ENCODE results near the gene ACOXL. TPM values are rescaled to one million over a fixed set of nuclear protein-coding genes. Genes with fewer than 3 reads are reported as not detected.

ACOXL gene
- total RNA-seq, 1 donor from 2014 or later, result 0.20 TPM

DNA sequence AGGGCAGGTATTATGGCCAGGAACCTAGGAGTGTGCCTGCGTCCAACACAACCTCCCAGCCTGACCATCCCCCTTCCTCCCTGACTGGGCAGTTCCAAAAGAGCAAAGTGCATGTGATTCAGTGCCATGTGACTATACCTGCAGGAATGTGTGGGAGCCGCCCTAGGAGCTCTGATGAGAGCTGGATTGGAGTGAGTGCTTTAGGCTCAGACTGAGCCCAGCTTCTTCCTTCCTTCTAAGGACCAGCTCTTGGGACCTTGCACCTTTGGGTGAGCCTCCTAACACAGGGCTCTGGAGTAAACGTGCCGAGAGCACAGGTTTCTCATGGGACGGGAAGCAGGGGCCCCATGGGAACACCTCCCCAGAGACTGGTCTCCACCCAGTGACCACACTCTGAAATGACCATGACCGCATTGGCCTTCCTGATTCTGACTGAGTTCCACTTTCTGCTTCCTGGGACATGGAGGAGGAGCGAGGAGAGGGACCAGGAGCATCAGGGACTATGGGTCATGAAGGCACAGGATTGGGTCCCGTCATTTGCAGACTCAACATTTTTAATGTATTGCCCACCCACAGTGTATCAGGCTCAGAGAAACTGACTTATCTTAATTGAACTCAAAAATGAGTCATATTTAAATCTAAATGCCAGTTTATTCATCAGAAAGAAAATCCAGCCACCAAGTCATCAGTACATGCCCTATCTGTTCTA is 300.5 kb downstream of the ACOXL start:
- POLR2A ChIA-PET, result no interaction called here
- Mint-ChIP-seq H3K4me3 (no peak overlapping the region), H3K36me3 (ENCODE audit: low read depth) (no peaks in the 10 kb centered on the region), H3K9me3 (no peaks in the 10 kb centered on the region), H3K4me1 (peaks cover 36% of the 10 kb centered on the region), H3K27ac (no peak overlapping the region), H3K27me3 (no peaks in the 10 kb centered on the region)
- intact Hi-C loops (cut with micrococcal nuclease), result no loop called here
- DNase-seq (no peak), ATAC-seq (ENCODE audit: low read depth) (peak; percentile 28)
- CTCF ChIA-PET, result no interaction called here
- TF ChIP-seq, protein P1, sequence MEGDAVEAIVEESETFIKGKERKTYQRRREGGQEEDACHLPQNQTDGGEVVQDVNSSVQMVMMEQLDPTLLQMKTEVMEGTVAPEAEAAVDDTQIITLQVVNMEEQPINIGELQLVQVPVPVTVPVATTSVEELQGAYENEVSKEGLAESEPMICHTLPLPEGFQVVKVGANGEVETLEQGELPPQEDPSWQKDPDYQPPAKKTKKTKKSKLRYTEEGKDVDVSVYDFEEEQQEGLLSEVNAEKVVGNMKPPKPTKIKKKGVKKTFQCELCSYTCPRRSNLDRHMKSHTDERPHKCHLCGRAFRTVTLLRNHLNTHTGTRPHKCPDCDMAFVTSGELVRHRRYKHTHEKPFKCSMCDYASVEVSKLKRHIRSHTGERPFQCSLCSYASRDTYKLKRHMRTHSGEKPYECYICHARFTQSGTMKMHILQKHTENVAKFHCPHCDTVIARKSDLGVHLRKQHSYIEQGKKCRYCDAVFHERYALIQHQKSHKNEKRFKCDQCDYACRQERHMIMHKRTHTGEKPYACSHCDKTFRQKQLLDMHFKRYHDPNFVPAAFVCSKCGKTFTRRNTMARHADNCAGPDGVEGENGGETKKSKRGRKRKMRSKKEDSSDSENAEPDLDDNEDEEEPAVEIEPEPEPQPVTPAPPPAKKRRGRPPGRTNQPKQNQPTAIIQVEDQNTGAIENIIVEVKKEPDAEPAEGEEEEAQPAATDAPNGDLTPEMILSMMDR (IDR thresholded peaks at IDR 0.05), result no peak

DNA sequence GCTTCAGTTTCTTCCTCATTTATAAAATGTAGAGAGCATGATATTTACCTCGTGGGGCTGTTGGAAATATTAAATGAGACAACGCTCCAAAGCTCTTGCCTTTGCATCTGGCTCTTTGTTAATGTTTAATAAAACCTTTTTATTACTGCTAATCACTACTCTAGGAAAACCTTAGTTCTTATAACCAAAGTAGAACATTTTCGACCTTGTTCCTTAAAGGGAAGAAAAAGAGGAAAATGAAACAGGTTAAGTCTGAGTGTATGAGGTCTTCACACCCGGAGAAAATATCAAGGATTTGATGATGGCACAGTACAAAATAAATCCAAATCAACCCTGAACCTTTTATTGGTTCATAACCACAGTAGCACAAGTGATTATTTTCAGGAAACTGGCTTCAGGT is 301.8 kb downstream of the ACOXL start:
- ChIA-PET POLR2A (no interaction called here), CTCF (no interaction called here)
- H3K9me3 Mint-ChIP-seq, result no peaks in the 10 kb centered on the region
- TF ChIP-seq, protein P1 (IDR thresholded peaks at IDR 0.05), result no peak
- ATAC-seq (ENCODE audit: low read depth) (no peak), DNase-seq (no peak)
- H3K27ac Mint-ChIP-seq, result no peak overlapping the region
- no peaks in the 10 kb centered on the region for H3K36me3 Mint-ChIP-seq (ENCODE audit: low read depth)
- H3K4me1 Mint-ChIP-seq, result peaks cover 38% of the 10 kb centered on the region
- H3K27me3 Mint-ChIP-seq, result no peaks in the 10 kb centered on the region
- intact Hi-C loops (cut with micrococcal nuclease), result no loop called here
- H3K4me3 Mint-ChIP-seq, result no peak overlapping the region

DNA sequence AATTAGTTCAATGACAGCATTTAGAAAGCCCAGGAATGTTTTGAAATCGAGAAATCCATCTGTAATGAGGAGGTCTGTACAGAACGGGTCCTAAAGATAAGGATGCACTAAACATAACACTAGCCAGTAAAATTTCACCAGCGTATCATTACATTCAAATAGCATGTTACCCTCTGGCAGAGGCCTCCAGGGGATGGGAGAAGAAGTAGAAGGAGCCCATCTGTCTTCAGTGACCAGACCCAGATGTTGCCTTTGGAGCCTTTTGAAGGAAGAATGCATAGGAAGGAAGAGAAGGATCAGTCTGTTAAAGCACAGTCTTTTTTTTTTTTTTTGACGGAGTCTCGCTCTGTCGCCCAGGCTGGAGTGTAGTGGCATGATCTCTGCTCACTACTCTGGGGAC is 302.2 kb downstream of the ACOXL start:
- peaks cover 38% of the 10 kb centered on the region for H3K4me1 Mint-ChIP-seq
- DNase-seq (no peak), ATAC-seq (ENCODE audit: low read depth) (no peak)
- TF ChIP-seq, protein P1 (IDR thresholded peaks at IDR 0.05), result no peak
- peak overlapping the region; percentile 30 for H3K27ac Mint-ChIP-seq
- intact Hi-C loops (cut with micrococcal nuclease), result no loop called here
- no peaks in the 10 kb centered on the region for H3K27me3 Mint-ChIP-seq
- no peaks in the 10 kb centered on the region for H3K36me3 Mint-ChIP-seq (ENCODE audit: low read depth)
- H3K4me3 Mint-ChIP-seq, result no peak overlapping the region
- POLR2A ChIA-PET, result no interaction called here
- H3K9me3 Mint-ChIP-seq, result no peaks in the 10 kb centered on the region
- CTCF ChIA-PET, result interaction anchor here (0.6 kb wide), 1 partner anchor 23 kb away, joined by 3 read pairs; no protein-coding TSS in a partner anchor

DNA sequence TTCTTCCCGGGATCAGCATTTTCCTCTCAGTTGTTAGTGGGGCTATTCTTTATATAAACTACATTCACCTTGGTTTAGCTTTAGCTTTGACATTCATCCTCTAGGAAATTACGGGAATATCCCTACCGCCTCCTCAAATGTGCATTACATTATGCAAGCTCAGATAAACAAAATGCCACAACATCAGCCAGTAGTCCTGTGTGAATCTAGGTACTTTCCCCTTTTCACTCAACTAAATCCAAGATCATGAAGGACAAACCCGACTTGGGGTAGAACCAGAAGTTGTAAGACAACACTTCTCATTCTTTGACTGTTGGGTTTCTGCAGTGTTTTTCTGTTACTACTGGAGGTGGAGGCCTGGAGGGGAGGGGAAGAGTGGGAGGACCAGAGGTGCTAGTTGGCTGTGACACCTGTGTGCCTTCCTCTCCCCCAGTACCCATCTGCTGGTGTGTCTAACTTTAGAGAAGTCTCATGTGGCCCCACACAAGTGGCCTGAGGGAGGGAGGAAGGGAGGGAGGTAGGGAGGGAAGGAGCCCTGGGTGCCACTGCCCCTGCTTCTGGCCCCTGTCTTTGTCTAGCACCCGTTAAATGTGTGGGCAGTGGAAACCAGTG is 303.6 kb downstream of the ACOXL start:
- H3K27ac Mint-ChIP-seq, result no peak overlapping the region
- ATAC-seq (ENCODE audit: low read depth), result peak; percentile 33
- H3K4me3 Mint-ChIP-seq, result no peak overlapping the region
- H3K36me3 Mint-ChIP-seq (ENCODE audit: low read depth), result no peaks in the 10 kb centered on the region
- intact Hi-C loops (cut with micrococcal nuclease), result no loop called here
- no peaks in the 10 kb centered on the region for H3K27me3 Mint-ChIP-seq
- H3K4me1 Mint-ChIP-seq, result peaks cover 34% of the 10 kb centered on the region
- ChIA-PET CTCF (no interaction called here), POLR2A (no interaction called here)
- TF ChIP-seq, protein P1 (IDR thresholded peaks at IDR 0.05), result no peak
- H3K9me3 Mint-ChIP-seq, result no peaks in the 10 kb centered on the region
- DNase-seq, result no peak

DNA sequence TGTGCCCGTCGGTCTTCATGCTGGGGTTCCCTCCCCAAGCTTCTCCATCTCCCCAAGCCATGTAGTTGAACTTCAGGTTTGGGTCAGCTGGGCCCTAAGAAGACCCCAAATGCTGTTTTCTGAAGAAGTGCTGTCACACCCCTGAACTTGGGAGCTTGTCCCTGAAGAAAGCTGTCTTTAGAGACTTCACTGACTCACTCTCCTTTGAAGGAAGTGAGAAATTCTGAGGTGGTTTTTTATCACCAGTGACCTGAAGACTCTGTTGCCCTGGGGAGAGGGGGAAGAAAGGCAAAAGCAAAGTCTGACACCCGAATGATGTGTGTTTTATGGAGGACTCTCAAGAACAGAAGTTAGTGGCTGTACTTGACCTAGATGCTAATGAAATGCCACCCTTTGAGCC is 304.8 kb downstream of the ACOXL start:
- POLR2A ChIA-PET, result interaction anchor here (0.7 to 1.2 kb wide), 3 partner anchors 20 to 84 kb away, joined by 3 to 5 read pairs (median 4); partner anchors contain the start of gene BCL2L11
- H3K27ac Mint-ChIP-seq, result peak overlapping the region; percentile 64
- CTCF ChIA-PET, result no interaction called here
- no peaks in the 10 kb centered on the region for H3K27me3 Mint-ChIP-seq
- DNase-seq, result no peak
- TF ChIP-seq, protein P1 (IDR thresholded peaks at IDR 0.05), result no peak
- peaks cover 35% of the 10 kb centered on the region for H3K4me1 Mint-ChIP-seq
- no peaks in the 10 kb centered on the region for H3K36me3 Mint-ChIP-seq (ENCODE audit: low read depth)
- intact Hi-C loops (cut with micrococcal nuclease), result loop anchor here (1.0 kb wide), 1 partner anchor 18 kb away; no protein-coding TSS in a partner anchor
- H3K9me3 Mint-ChIP-seq, result no peaks in the 10 kb centered on the region
- peak overlapping the region; percentile 61 for H3K4me3 Mint-ChIP-seq
- peak; percentile 79 for ATAC-seq (ENCODE audit: low read depth)
